T-helper 1 cell (primary cell): Measurements from ENCODE around the gene EPGN.
"Not testable (repeated sequence)": the region's sequence is repeated elsewhere in the genome, so short reads cannot be mapped to it uniquely, and the experiment has no call there.

Source experiments
- DNase-seq, 5 donors: peaks; one replicate each; pipeline ENCODE4 v3.0.0-alpha.2; 2012 to 2020

Gene EPGN

DNA sequence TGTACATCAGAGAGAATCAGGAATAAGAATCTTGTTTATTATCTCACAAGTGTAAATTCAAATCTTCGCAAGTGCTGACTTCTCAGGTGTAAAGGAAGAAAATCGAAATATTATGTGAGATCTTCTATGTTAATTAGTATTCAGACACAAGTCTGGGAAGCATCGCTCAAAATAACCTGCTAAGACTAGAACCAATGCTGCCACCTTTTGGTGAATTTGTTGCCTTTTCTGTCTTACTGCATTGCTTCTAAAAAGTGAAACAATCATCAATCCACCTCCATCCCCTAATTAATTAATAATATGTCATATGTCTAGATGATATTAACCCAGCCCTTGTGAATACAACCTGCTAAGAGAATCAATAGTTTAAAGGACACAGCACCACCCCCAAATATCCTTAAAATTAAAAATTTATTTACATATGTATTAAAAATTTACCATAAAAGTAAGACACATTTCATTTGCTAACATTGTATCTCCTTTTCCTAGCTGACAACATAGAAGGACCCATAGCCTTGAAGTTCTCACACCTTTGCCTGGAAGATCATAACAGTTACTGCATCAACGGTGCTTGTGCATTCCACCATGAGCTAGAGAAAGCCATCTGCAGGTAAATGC, 3.5 kb downstream of the EPGN start:
- peak in 2 of 5 donors; percentile 7 to 28 for DNase-seq

- DNase-seq: no peak
Observed at GRCh38 chr4:74314329-74314728, 6.1 kb downstream of the EPGN start.

DNA sequence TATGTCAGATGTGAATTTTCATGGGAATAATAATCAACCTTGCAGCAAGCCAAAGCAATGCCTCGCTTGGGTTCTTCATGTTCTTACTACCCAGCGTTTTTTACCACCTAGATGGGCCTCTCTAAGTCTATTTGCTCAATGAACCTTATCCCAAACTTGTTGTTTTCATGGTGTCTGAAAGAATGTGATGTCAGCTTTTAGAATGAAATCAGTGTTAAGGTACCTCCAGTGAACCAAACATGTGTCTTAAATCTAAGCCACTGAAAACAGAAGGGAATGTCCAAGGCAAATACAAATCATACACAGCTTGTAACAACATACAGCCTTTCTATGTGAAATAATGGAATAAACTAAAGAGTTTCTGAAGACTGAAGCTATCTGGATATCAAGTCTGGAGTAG, 6.7 kb downstream of the EPGN start:
- no peak for DNase-seq

GRCh38 chr4:74315376-74315775, 7.1 kb downstream of the EPGN start:
- no peak for DNase-seq

GRCh38 chr4:74316397-74316796, 8.1 kb downstream of the EPGN start:
- no peak for DNase-seq

DNA sequence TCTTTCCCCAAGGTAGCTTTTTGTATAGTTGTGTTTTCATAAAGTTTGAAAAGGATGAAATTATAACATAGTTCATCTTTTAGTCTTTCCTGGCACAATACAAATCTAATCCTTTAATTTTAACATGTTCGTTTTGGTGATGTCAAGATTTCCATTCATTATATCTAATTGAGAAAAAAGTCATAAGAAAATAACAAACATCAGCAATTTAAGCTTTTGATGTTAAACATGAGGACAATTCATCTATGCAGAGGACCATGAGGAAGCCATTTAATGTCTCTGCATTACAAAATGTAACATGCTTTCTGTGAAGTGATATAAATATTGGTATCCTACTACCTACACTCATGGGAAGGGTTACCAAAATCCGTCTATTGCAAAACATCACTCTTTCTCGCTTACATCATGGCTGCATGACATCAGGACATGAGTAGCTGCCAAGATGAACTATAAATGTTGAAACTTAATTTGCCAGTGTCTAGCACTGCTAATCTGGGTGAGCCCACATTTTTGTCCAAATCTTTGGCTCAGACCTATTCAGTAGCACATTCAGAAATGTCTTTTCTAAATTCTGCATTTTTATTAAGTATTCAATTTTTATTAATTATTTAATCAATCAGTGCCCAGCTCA, 9.5 kb downstream of the EPGN start:
- DNase-seq: no peak

DNA sequence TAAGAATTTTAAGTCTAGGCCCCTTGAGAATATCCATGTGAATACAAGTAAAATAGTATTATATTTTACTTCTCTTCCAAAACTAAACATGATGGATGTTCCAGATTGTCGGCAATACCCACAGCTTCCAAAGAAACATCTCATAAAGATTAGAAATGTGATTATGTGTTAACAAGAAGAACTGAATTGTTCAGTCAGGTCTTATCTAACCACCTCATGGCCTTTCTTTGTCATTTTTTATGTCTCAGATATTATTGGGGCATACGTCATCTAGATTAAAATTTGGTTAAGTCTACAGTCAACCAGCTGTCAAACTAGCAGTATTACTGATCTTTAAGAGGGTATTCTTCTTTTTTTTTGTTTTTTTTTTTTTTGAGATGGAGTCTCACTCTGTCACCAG, 10.0 kb downstream of the EPGN start:
- DNase-seq: no peak

- no peak for DNase-seq
Observed at GRCh38 chr4:74319470-74319869, 11.2 kb downstream of the EPGN start.

- DNase-seq: peak in 1 of 5 donors; percentile 23
Observed at GRCh38 chr4:74320559-74321118, 12.4 kb downstream of the EPGN start.

DNA sequence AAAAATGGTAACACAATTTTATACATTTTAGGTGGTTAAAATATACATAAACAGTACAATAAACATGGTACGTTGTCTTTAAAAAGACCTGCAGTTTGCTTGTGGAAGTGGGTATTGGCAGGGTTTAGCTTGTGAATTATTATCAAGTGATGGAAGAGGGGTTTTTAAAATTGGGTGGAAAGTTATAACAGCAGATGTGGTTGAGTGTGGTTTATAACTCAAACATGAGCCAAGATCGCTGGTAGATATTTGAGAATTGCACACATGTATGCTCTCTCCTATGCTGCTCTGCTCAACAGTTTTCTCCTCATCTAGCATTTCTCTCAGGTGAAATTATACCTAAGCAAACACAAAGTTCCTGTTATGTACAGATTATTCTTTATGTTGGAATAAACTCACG, 14.0 kb downstream of the EPGN start:
- no peak for DNase-seq

DNA sequence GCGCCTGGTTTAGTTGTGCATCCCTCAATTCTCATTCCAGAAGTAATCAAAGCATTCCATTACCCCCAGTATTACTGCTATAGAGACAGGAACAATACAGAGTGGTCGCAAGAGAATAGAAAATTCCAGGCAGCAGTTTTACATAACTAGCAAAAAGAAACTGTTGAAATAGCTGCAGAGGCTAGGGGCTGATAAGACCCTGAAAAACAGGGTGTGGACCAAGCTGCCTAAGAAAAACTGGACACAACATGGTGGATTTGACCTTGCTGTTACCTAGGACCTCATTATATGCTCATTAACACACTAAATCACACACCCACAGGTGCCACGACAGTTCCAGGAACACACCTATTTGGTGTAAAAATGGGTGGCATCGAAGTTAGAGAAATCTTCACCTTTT, 15.4 kb downstream of the EPGN start:
- DNase-seq: no peak

DNA sequence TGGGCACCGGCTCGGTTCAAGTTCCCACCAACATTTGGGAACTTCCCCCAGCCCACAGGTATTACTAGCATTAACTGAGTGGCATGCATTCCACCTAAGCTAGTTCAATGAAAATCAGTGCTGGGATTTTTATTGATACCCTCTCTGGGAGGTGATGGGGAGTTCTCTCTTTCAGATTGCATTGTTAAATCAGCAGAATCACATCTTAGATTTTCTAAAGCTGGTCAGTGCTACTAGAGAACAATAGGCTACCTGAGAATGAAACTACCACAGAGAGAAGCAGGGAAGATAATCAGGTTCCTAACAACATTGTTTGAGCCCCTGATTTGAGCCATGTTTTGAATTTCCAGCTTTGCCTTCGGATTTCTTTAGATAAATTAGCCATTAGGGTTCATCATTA, 16.0 kb downstream of the EPGN start:
- no peak for DNase-seq

GRCh38 chr4:74325886-74326285, 17.6 kb downstream of the EPGN start:
- DNase-seq: no peak

GRCh38 chr4:74327762-74328161, 19.5 kb downstream of the EPGN start:
- no peak for DNase-seq

GRCh38 chr4:74328501-74328900, 20.2 kb downstream of the EPGN start:
- no peak for DNase-seq

- DNase-seq: no peak
Observed at GRCh38 chr4:74329307-74329706, 21.0 kb downstream of the EPGN start.

- no peak for DNase-seq
Observed at GRCh38 chr4:74330295-74330750, 22.1 kb downstream of the EPGN start.

GRCh38 chr4:74331252-74331651, 23.0 kb downstream of the EPGN start:
- no peak for DNase-seq

GRCh38 chr4:74331944-74332343, 23.7 kb downstream of the EPGN start:
- DNase-seq: no peak

DNA sequence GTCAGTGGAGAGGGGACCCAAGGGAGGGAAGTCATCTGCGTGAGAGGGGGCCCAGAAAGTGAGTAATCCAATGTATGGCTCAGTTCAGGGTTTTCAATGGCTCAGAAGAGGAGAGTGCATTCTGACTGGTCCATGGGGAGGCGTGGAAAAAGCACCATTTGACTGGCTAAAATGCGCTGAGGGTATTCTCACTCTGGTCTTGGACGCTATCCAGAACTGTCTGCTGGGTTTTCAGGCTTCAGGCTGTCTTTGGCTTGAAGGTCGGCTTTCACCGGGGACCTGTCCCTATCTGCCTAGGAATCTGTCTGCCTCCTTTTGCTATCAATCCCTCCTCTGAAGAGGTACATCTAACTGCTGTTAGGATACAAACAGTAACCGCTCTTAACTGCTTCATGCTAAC, 26.4 kb downstream of the EPGN start:
- DNase-seq: no peak

- no peak for DNase-seq
Observed at GRCh38 chr4:74335341-74336021, 27.2 kb downstream of the EPGN start.

GRCh38 chr4:74338792-74339333, 30.6 kb downstream of the EPGN start:
- DNase-seq: no peak

DNA sequence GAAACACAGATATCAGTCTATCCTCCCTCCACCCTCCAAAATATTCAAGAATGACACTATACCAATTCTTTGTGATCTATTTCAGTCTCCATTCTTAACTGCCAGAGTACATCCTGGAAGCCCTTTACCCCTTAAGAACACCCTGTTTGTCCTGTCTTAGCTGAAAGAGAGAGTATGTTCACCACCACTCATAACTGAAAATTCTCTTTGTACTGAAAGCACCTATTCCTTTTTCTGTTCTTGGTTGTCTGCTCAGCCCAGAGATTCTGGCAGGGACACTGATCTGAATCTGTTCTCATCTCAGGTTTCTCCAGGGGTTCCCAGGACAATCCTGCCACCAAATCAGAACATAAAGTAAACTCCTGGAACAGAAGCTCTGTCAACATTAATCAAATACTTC, 31.2 kb downstream of the EPGN start:
- no peak for DNase-seq

DNA sequence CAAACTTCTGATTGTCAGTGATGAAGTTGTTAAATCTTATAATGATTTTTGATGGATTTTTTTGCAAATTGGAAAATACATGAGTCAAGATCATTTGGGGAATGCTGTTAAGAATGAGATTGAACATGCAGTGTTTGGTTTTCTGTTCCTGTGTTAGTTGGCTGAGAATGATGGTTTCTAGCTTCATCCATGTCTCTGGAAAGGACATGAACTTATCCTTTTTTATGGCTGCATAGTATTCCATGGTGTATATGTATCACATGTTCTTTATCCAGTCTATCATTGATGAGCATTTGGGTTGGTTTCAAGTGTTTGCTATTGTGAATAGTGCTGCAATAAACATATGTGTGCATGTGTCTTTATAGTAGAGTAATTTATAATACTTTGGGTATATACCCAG, 32.2 kb downstream of the EPGN start:
- DNase-seq: not testable (repeated sequence)
